CD14-positive monocyte (primary cell): Measurements from ENCODE around the gene UBE2J2. TPM values are rescaled to one million over a fixed set of nuclear protein-coding genes. Genes with fewer than 3 reads are reported as not detected.
A peak's percentile ranks its signal among the peaks of the same experiment; 100 is the strongest.

Experiments
- DNase-seq, 3 donors: peaks; one replicate each; pipeline ENCODE4 v3.0.0-alpha.2; 2011 to 2022
- H2AFZ ChIP-seq: 2 replicates; pipeline ENCODE4 v1.6.0; 2012; ENCODE audit warnings: mild to moderate bottlenecking, low read depth, low read length, inconsistent platforms; ENCODE audit not compliant: insufficient read depth, poor library complexity, severe bottlenecking
- H3K27ac ChIP-seq, 2 donors: 1 replicate in 1 of 2; 2 replicates in 1 of 2; pipeline ENCODE4 v1.5.1; 2012 to 2013; ENCODE audit warnings: low read length in 2 of 2, control low read depth in 1 of 2, inconsistent platforms in 1 of 2, low read depth in 1 of 2, mild to moderate bottlenecking in 1 of 2
- H3K27me3 ChIP-seq, 2 donors: one replicate each; pipeline versions ENCODE4 v1.6.0 to v1.6.1; 2011 to 2013; ENCODE audit warnings: low read length in 2 of 2; ENCODE audit not compliant: control insufficient read depth in 2 of 2, insufficient read depth in 2 of 2
- H3K36me3 ChIP-seq, 2 donors: replicated peaks in 1 of 2; 1 replicate in 1 of 2; 2 replicates in 1 of 2; pipeline versions ENCODE4 v1.5.1 to v1.6.1; 2012 to 2013; ENCODE audit warnings: low read length in 2 of 2, control low read depth in 1 of 2, inconsistent platforms in 1 of 2, mild to moderate bottlenecking in 1 of 2; ENCODE audit not compliant: insufficient read depth in 2 of 2, control insufficient read depth in 1 of 2
- H3K4me1 ChIP-seq, 2 donors: 1 replicate in 1 of 2; 2 replicates in 1 of 2; pipeline versions ENCODE4 v1.5.1 to v1.6.1; 2012 to 2013; ENCODE audit warnings: low read length in 2 of 2, control low read depth in 1 of 2, inconsistent platforms in 1 of 2, mild to moderate bottlenecking in 1 of 2, moderate library complexity in 1 of 2; ENCODE audit not compliant: insufficient read depth in 2 of 2, control insufficient read depth in 1 of 2
- H3K4me2 ChIP-seq: replicated peaks from 2 replicates; pipeline ENCODE3; 2012; ENCODE audit warnings: low read length, moderate library complexity, mild to moderate bottlenecking; ENCODE audit not compliant: poor library complexity, severe bottlenecking; ENCODE audit errors: extremely low read depth
- H3K4me3 ChIP-seq, 3 experiments: fragments of 200-600 bp in 1 of 3; sonication (generic) in 1 of 3; replicated peaks in 1 of 3; 1 replicate in 2 of 3; 2 replicates in 1 of 3; pipeline ENCODE4 v1.5.1; 2011 to 2013; ENCODE audit warnings: low read length in 3 of 3, mild to moderate bottlenecking in 3 of 3, control low read depth in 2 of 3, low read depth in 2 of 3, inconsistent platforms in 1 of 3, moderate library complexity in 1 of 3
- H3K79me2 ChIP-seq: 2 replicates; pipeline ENCODE4 v1.6.0; 2012; ENCODE audit warnings: mild to moderate bottlenecking, control low read depth, inconsistent platforms, low read length, moderate library complexity; ENCODE audit not compliant: insufficient read depth
- H3K9ac ChIP-seq: 2 replicates; pipeline ENCODE4 v1.6.0; 2017; ENCODE audit warnings: low read length, mild to moderate bottlenecking; ENCODE audit not compliant: insufficient read depth, poor library complexity, severe bottlenecking
- H3K9me3 ChIP-seq, 2 donors: replicated peaks in 1 of 2; 1 replicate in 1 of 2; 2 replicates in 1 of 2; pipeline versions ENCODE4 v1.5.1 to v1.6.1; 2012 to 2013; ENCODE audit warnings: low read length in 2 of 2, control low read depth in 1 of 2; ENCODE audit not compliant: control insufficient read depth in 1 of 2, insufficient read depth in 1 of 2
- H4K20me1 ChIP-seq: 2 replicates; pipeline ENCODE4 v1.6.0; 2012; ENCODE audit warnings: mild to moderate bottlenecking, low read length, control low read depth, moderate library complexity; ENCODE audit not compliant: insufficient read depth
- H3K27ac Mint-ChIP-seq, 7 donors: one replicate each; pipeline ENCODE4 v1.8.0; 2020; ENCODE audit warnings: mild to moderate bottlenecking in 7 of 7, mixed read lengths in 7 of 7, moderate library complexity in 6 of 7, inconsistent platforms in 2 of 7
- H3K27me3 Mint-ChIP-seq, 3 donors: one replicate each; pipeline ENCODE4 v1.8.0; 2021 to 2022; ENCODE audit warnings: low read depth in 3 of 3, mild to moderate bottlenecking in 3 of 3, mixed read lengths in 3 of 3, moderate library complexity in 3 of 3, inconsistent platforms in 1 of 3
- H3K36me3 Mint-ChIP-seq, 2 donors: one replicate each; pipeline ENCODE4 v1.8.0; 2020; ENCODE audit warnings: mixed read lengths in 2 of 2, inconsistent platforms in 1 of 2, mild to moderate bottlenecking in 1 of 2
- H3K4me1 Mint-ChIP-seq: one replicate; pipeline ENCODE4 v1.8.0; 2020; ENCODE audit warnings: mild to moderate bottlenecking, mixed read lengths
- H3K4me3 Mint-ChIP-seq, 2 donors: one replicate each; pipeline ENCODE4 v1.8.0; 2020; ENCODE audit warnings: mild to moderate bottlenecking in 2 of 2, mixed read lengths in 2 of 2, moderate library complexity in 1 of 2
- H3K9me3 Mint-ChIP-seq, 7 donors: one replicate each; pipeline ENCODE4 v1.8.0; 2020 to 2022; ENCODE audit warnings: mixed read lengths in 7 of 7, mild to moderate bottlenecking in 6 of 7, moderate library complexity in 6 of 7, inconsistent platforms in 2 of 7
- CTCF ChIP-seq: fragments of 200-600 bp; IDR thresholded peaks from one replicate; pipeline ENCODE4 v1.8.0; 2022; ENCODE audit warnings: antibody characterized with exemption, mild to moderate bottlenecking
- WGBS: methylation state at CpG from one replicate; pipeline ENCODE4 v1.1.5; 2013; ENCODE audit warnings: missing lambda C conversion rate; ENCODE audit not compliant: insufficient coverage; 5-methylcytosine and 5-hydroxymethylcytosine counted together
- intact Hi-C, 2 donors: fragments of 100-400 bp; cut with micrococcal nuclease; formaldehyde crosslinking; loops; one replicate each; pipeline versions ENCODE4 v1.15.0 to v1.15.1; 2023
- polyA plus RNA-seq, 3 donors: library from polyadenylated mRNA; depleted of rRNA in 1 of 3; unstranded in 2 of 3; stranded (reverse) in 1 of 3; fragments of 300-500 nt in 2 of 3; fragments of >200 nt in 1 of 3; fragmentation: Illumina TruSeq in 2 of 3; gene quantifications; 1 replicate in 2 of 3; 2 replicates in 1 of 3; pipeline ENCODE4 v1.2.3, GENCODE V29; 2012 to 2021

The UBE2J2 gene
- polyA plus RNA-seq, 3 donors = 36.5 to 83.2 (median 72.1) TPM

GRCh38 chr1:1320666-1321448 lies 47.2 kb upstream of the UBE2J2 start:
- intact Hi-C loops = no loop called here
- Mint-ChIP-seq H3K27me3 (no peaks in the 10 kb centered on the region), H3K36me3 (peaks cover 27 to 45% of the 10 kb centered on the region in 2 donors), H3K4me1 (peaks cover 21% of the 10 kb centered on the region), H3K27ac (no peak overlapping the region), H3K4me3 (no peak overlapping the region), H3K9me3 (no peaks in the 10 kb centered on the region)
- peaks cover 67% of the 10 kb centered on the region for H4K20me1 ChIP-seq
- WGBS = 98% methylated on average over 21 of the region's 23 CpGs
- no peak overlapping the region for H3K4me3 ChIP-seq
- H2AFZ ChIP-seq = no peak overlapping the region
- no peak for DNase-seq
- TF ChIP-seq CTCF = no peak
- peaks cover 18 to 19% of the 10 kb centered on the region in 2 donors for H3K4me1 ChIP-seq
- no peaks in the 10 kb centered on the region for H3K27me3 ChIP-seq
- no peak overlapping the region for H3K4me2 ChIP-seq
- peaks cover 50% of the 10 kb centered on the region for H3K79me2 ChIP-seq
- no peak overlapping the region for H3K27ac ChIP-seq
- H3K9ac ChIP-seq = no peak overlapping the region
- no peaks in the 10 kb centered on the region for H3K9me3 ChIP-seq
- peaks cover 33 to 47% of the 10 kb centered on the region in 2 donors for H3K36me3 ChIP-seq

GRCh38 chr1:1319646-1319941 lies 45.9 kb upstream of the UBE2J2 start:
- Mint-ChIP-seq H3K27ac (peak overlapping the region in 2 of 7 donors; percentile 53 to 72), H3K9me3 (no peaks in the 10 kb centered on the region), H3K4me1 (peaks cover 14% of the 10 kb centered on the region), H3K4me3 (no peak overlapping the region), H3K27me3 (no peaks in the 10 kb centered on the region), H3K36me3 (peaks cover 32 to 56% of the 10 kb centered on the region in 2 donors)
- H3K27me3 ChIP-seq = no peaks in the 10 kb centered on the region
- H3K36me3 ChIP-seq = peaks cover 41 to 56% of the 10 kb centered on the region in 2 donors
- DNase-seq = no peak
- H4K20me1 ChIP-seq = peaks cover 67% of the 10 kb centered on the region
- H3K9ac ChIP-seq = no peak overlapping the region
- H3K79me2 ChIP-seq = peaks cover 38% of the 10 kb centered on the region
- H2AFZ ChIP-seq = no peak overlapping the region
- H3K4me3 ChIP-seq = no peak overlapping the region
- H3K4me2 ChIP-seq = no peak overlapping the region
- 93% methylated on average over 13 of the region's 13 CpGs for WGBS
- intact Hi-C loops = no loop called here
- no peak for TF ChIP-seq CTCF
- no peaks in the 10 kb centered on the region for H3K9me3 ChIP-seq
- H3K4me1 ChIP-seq = peaks cover 8 to 9% of the 10 kb centered on the region in 2 donors
- H3K27ac ChIP-seq = no peak overlapping the region
